T-helper 17 cell (primary cell): Measurements from ENCODE around the gene LRRN3. TPM values are rescaled to one million over a fixed set of nuclear protein-coding genes. Genes with fewer than 3 reads are reported as not detected.

Source experiments
- ATAC-seq: fragments of 150-1000 bp; cut with Tn5 transposase; 2 replicates; pipeline ENCODE4 v1.10.0; 2021; ENCODE audit warnings: mild to moderate bottlenecking, moderate library complexity
- DNase-seq, 3 donors: peaks; one replicate each; pipeline versions ENCODE4 v3.0.0 to v3.0.0-alpha.2; 2020 to 2021
- H3K9me3 ChIP-seq: one replicate; pipeline ENCODE4 v1.7.0; 2013; ENCODE audit warnings: low read length, mild to moderate bottlenecking; ENCODE audit not compliant: control insufficient read depth, poor library complexity, severe bottlenecking
- H3K27ac Mint-ChIP-seq: one replicate; pipeline ENCODE4 v1.8.0; 2022; ENCODE audit warnings: mild to moderate bottlenecking, moderate library complexity, mixed read lengths
- H3K27me3 Mint-ChIP-seq: one replicate; pipeline ENCODE4 v1.8.0; 2022; ENCODE audit warnings: mixed read lengths
- H3K36me3 Mint-ChIP-seq: one replicate; pipeline ENCODE4 v1.8.0; 2022; ENCODE audit warnings: low read depth, mixed read lengths
- H3K4me1 Mint-ChIP-seq: one replicate; pipeline ENCODE4 v1.8.0; 2022; ENCODE audit warnings: mild to moderate bottlenecking, mixed read lengths
- H3K4me3 Mint-ChIP-seq: one replicate; pipeline ENCODE4 v1.8.0; 2022; ENCODE audit warnings: mild to moderate bottlenecking, moderate library complexity, mixed read lengths
- total RNA-seq, 4 donors: library from RNA in 2 of 4; stranded (reverse) in 2 of 4; gene quantifications; one replicate each; pipeline ENCODE4 v1.2.3 and lab custom pipeline; 2022 to 2026

LRRN3 gene
- total RNA-seq, 2 donors from 2014 or later: 1.9 to 16.0 TPM

GRCh38 chr7:111101856-111102646 lies 11.1 kb downstream of the LRRN3 start:
- H3K9me3 ChIP-seq: no peaks in the 10 kb centered on the region
- DNase-seq: no peak
- Mint-ChIP-seq H3K4me1 (peaks cover 4% of the 10 kb centered on the region), H3K27me3 (no peaks in the 10 kb centered on the region), H3K27ac (no peak overlapping the region), H3K36me3 (no peaks in the 10 kb centered on the region), H3K4me3 (no peak overlapping the region)
- ATAC-seq: no peak

- Mint-ChIP-seq H3K4me1 (peaks cover 4% of the 10 kb centered on the region), H3K36me3 (no peaks in the 10 kb centered on the region), H3K27me3 (no peaks in the 10 kb centered on the region), H3K27ac (no peak overlapping the region), H3K4me3 (no peak overlapping the region)
- ATAC-seq (no peak), DNase-seq (no peak)
- no peaks in the 10 kb centered on the region for H3K9me3 ChIP-seq
These were observed 12.2 kb downstream of the LRRN3 start for GRCh38 chr7:111103136-111103535.

- Mint-ChIP-seq H3K27me3 (no peaks in the 10 kb centered on the region), H3K4me1 (peaks cover 4% of the 10 kb centered on the region), H3K36me3 (no peaks in the 10 kb centered on the region), H3K4me3 (no peak overlapping the region), H3K27ac (peak overlapping the region; percentile 49)
- ATAC-seq: no peak
- no peak for DNase-seq
- no peaks in the 10 kb centered on the region for H3K9me3 ChIP-seq
These were observed 12.8 kb downstream of the LRRN3 start for GRCh38 chr7:111103678-111104274.

DNA sequence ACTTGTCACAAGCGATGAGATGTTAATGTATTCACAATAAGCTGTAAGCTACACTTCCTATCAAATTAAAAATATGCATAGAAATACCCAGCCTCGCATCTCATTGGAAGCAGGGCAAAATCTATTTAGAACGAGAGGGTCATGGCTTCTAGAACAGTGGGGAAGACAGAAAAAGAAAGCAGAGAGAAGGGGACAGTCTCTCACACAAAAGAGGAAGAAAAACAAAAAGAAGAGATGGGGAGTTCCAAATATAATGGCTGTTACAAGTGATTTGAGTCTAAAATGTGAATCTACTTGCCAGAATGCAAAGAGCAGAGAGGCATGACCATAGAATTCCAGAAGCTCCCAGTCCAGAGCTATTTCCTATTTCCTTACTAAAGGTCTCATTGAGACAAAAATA lies 13.8 kb downstream of the LRRN3 start:
- no peaks in the 10 kb centered on the region for H3K9me3 ChIP-seq
- no peaks in the 10 kb centered on the region for H3K36me3 Mint-ChIP-seq
- H3K4me1 Mint-ChIP-seq: peaks cover 4% of the 10 kb centered on the region
- no peak for ATAC-seq
- DNase-seq: no peak
- H3K27ac Mint-ChIP-seq: no peak overlapping the region
- no peaks in the 10 kb centered on the region for H3K27me3 Mint-ChIP-seq
- no peak overlapping the region for H3K4me3 Mint-ChIP-seq

DNA sequence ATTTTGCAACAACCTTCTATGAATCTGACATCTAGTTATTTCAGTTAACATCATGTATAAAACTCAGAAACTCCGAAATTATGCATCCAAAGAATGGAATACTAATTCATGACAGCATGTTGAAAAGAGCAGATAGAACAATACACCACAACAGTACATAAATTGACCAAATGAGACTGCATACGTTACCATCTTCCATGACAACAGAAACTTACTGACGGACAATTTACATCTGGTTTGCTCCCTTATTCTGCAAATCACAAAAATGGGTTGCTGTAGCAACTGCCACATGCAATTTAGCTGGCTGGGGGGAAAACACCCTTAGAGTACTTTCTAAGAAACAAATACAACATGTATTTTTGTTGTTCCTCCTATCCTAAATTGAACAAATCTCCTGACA lies 14.3 kb downstream of the LRRN3 start:
- no peak overlapping the region for H3K27ac Mint-ChIP-seq
- no peak overlapping the region for H3K4me3 Mint-ChIP-seq
- H3K9me3 ChIP-seq: no peaks in the 10 kb centered on the region
- no peaks in the 10 kb centered on the region for H3K36me3 Mint-ChIP-seq
- peaks cover 4% of the 10 kb centered on the region for H3K4me1 Mint-ChIP-seq
- H3K27me3 Mint-ChIP-seq: no peaks in the 10 kb centered on the region
- DNase-seq (no peak), ATAC-seq (no peak)

DNA sequence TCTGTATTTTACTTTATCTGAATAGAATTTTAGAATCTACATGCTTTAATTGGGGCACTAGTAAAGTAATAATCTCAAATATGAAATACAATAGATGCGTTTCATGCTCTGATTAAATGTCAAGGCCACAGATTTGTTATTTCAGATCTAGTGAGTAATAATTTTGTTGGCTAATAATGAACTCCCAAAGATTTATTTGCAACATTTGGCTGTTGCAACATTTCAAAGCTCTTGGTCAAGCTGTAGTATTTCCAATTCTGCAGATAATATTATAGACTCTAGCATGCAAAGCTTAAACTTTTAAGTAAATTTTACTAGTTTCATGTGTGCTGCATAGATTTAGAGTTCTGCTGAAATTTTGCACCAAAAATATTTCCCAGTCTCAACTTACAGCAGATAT lies 16.7 kb downstream of the LRRN3 start:
- Mint-ChIP-seq H3K4me3 (no peak overlapping the region), H3K36me3 (no peaks in the 10 kb centered on the region), H3K27ac (no peak overlapping the region), H3K4me1 (peaks cover 4% of the 10 kb centered on the region), H3K27me3 (no peaks in the 10 kb centered on the region)
- ATAC-seq (no peak), DNase-seq (no peak)
- no peaks in the 10 kb centered on the region for H3K9me3 ChIP-seq

DNA sequence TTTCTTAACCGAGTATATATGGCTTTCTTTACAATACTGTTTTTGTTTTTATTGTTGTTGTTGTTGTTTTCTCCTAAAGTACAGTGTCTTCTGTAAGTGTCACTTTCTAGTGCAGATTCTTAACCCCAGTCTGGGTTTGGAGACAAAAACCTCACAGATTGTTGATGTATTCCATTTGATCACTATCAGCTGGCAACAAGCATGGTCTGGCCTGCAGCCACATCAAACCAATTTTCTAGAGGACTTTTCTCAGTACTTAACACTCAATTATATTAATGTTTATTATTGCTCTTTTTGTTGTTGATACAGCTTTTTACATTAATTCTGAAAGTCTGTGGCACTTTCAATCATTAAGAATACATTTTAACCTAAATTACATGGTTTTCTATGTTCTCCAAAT lies 17.1 kb downstream of the LRRN3 start:
- no peak for DNase-seq
- no peak overlapping the region for H3K27ac Mint-ChIP-seq
- H3K36me3 Mint-ChIP-seq: no peaks in the 10 kb centered on the region
- H3K4me3 Mint-ChIP-seq: no peak overlapping the region
- no peak for ATAC-seq
- no peaks in the 10 kb centered on the region for H3K9me3 ChIP-seq
- H3K4me1 Mint-ChIP-seq: peaks cover 4% of the 10 kb centered on the region
- H3K27me3 Mint-ChIP-seq: no peaks in the 10 kb centered on the region

DNA sequence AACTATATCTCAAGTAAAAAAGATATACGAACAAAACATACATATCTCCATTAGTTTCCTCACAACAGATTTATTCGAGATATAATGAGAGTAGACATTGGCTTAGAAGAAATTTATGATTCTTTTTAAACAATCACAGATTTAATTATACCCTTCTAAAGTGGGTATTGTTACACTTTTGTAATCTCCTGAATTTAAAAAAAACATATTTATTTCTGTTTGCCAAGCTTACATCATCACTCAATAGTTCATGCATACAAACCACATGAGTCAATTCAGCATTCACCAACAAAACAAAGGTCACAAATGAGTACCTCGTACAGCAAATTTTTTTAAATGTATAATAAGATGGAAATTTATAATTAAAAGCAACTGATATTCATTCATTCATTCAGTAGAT lies 17.6 kb downstream of the LRRN3 start:
- ATAC-seq: no peak
- no peaks in the 10 kb centered on the region for H3K9me3 ChIP-seq
- no peaks in the 10 kb centered on the region for H3K27me3 Mint-ChIP-seq
- H3K4me3 Mint-ChIP-seq: no peak overlapping the region
- H3K4me1 Mint-ChIP-seq: peaks cover 4% of the 10 kb centered on the region
- no peaks in the 10 kb centered on the region for H3K36me3 Mint-ChIP-seq
- H3K27ac Mint-ChIP-seq: no peak overlapping the region
- DNase-seq: no peak

- DNase-seq (no peak), ATAC-seq (no peak)
- no peaks in the 10 kb centered on the region for H3K36me3 Mint-ChIP-seq
- peaks cover 4% of the 10 kb centered on the region for H3K4me1 Mint-ChIP-seq
- no peaks in the 10 kb centered on the region for H3K27me3 Mint-ChIP-seq
- H3K9me3 ChIP-seq: no peaks in the 10 kb centered on the region
- no peak overlapping the region for H3K27ac Mint-ChIP-seq
- no peak overlapping the region for H3K4me3 Mint-ChIP-seq
These were observed 21.5 kb downstream of the LRRN3 start for GRCh38 chr7:111112439-111112838.

- Mint-ChIP-seq H3K36me3 (no peaks in the 10 kb centered on the region), H3K27ac (no peak overlapping the region), H3K27me3 (no peaks in the 10 kb centered on the region), H3K4me1 (peaks cover 4% of the 10 kb centered on the region), H3K4me3 (no peak overlapping the region)
- DNase-seq (no peak), ATAC-seq (peak; percentile 46)
- H3K9me3 ChIP-seq: no peaks in the 10 kb centered on the region
These were observed 22.5 kb downstream of the LRRN3 start for GRCh38 chr7:111113263-111114017.

DNA sequence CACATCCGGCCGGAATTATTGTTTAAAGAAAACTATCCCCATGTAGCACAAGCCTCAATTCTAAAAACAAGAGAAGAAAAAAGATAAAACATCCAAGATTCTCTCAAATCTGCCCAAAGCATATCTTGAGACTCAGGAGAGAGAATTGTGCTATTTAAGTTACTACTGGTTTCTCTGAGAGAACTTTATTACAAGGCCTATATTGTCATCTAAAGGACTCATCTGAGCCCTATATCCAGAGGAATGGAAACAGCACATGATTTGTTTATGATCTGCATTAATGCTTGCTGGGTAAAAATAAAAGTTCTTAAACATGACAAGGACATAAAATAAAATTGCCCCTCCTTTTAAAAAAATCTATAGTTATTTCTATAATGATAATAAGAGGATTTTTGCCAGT lies 25.0 kb downstream of the LRRN3 start:
- no peak for ATAC-seq
- Mint-ChIP-seq H3K4me3 (no peak overlapping the region), H3K36me3 (no peaks in the 10 kb centered on the region), H3K27ac (no peak overlapping the region), H3K27me3 (no peaks in the 10 kb centered on the region), H3K4me1 (peaks cover 4% of the 10 kb centered on the region)
- H3K9me3 ChIP-seq: no peaks in the 10 kb centered on the region
- DNase-seq: no peak

DNA sequence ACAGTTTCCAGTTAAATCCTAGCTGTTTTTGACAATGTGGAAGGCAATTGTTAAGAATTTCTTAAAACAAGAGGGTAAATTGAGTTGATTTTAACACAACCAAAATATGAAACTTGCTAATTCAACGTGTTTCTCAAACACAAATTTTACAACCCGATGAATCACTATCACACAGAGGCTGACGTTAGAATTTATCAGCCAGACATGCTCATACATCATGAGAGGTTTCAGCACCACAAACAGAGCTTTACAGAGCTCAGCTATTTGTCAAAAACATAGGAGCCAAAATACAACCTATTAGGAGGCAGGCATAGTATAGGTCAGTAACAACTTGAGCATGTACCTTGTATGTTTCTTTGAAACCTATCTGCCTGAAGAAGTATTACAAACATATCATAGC lies 36.1 kb downstream of the LRRN3 start:
- H3K9me3 ChIP-seq: no peaks in the 10 kb centered on the region
- Mint-ChIP-seq H3K4me3 (no peak overlapping the region), H3K36me3 (no peaks in the 10 kb centered on the region), H3K27me3 (no peaks in the 10 kb centered on the region), H3K27ac (no peak overlapping the region), H3K4me1 (no peaks in the 10 kb centered on the region)
- ATAC-seq: no peak
- no peak for DNase-seq

DNA sequence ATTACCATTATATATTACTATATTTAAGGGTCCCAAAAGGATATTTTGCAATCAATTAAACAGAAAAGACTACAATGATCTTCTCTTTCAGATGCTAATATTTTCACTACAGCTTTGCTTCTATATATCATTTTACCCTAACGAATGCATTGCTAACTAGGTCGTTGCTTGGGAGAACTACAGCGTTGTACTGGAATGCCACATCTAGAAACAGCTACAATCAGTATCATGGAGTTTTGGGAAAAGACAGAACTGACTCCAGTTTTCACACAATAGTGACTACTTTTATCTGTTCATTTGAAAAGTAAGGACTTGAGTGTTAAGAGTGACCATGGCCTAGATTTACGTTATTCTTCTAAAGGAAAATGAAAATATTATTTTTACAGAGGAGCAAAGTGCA lies 38.5 kb downstream of the LRRN3 start:
- ATAC-seq: no peak
- H3K27me3 Mint-ChIP-seq: no peaks in the 10 kb centered on the region
- no peak overlapping the region for H3K4me3 Mint-ChIP-seq
- no peaks in the 10 kb centered on the region for H3K36me3 Mint-ChIP-seq
- H3K4me1 Mint-ChIP-seq: no peaks in the 10 kb centered on the region
- H3K27ac Mint-ChIP-seq: no peak overlapping the region
- no peak for DNase-seq
- no peaks in the 10 kb centered on the region for H3K9me3 ChIP-seq
